GM23338 (cell line): ENCODE results near the gene TRAPPC12. TPM values are rescaled to one million over a fixed set of nuclear protein-coding genes. Genes with fewer than 3 reads are reported as not detected.

Experiments
- ATAC-seq: fragments of 200-7000 bp; cut with Tn5 transposase; 3 replicates; pipeline ENCODE4 v1.9.1; 2020
- DNase-seq: peaks from one replicate; pipeline ENCODE4 v3.0.0-alpha.2; 2015; ENCODE audit warnings: low spot score
- H2AFZ ChIP-seq: fragments of 200-600 bp; sonication (generic); 2 replicates; pipeline ENCODE4 v1.8.0; 2016; ENCODE audit warnings: antibody characterized with exemption, mild to moderate bottlenecking, moderate library complexity
- H3F3A ChIP-seq: fragments of 200-600 bp; sonication (generic); replicated peaks from 2 replicates; pipeline ENCODE4 v1.8.0; 2017; ENCODE audit warnings: antibody characterized with exemption, mixed run types, low read depth
- H3K27ac ChIP-seq: fragments of 200-600 bp; sonication (generic); 2 replicates; pipeline ENCODE4 v1.6.1; 2016; ENCODE audit warnings: low read depth
- H3K27me3 ChIP-seq: fragments of 200-600 bp; sonication (generic); 2 replicates; pipeline ENCODE4 v1.8.0; 2016; ENCODE audit warnings: mild to moderate bottlenecking, mixed run types, moderate library complexity; ENCODE audit not compliant: insufficient read depth
- H3K36me3 ChIP-seq: fragments of 200-600 bp; sonication (generic); 2 replicates; pipeline ENCODE4 v1.8.0; 2016; ENCODE audit warnings: mild to moderate bottlenecking; ENCODE audit not compliant: insufficient read depth
- H3K4me1 ChIP-seq: fragments of 200-600 bp; sonication (generic); 2 replicates; pipeline ENCODE4 v1.8.0; 2016; ENCODE audit warnings: mild to moderate bottlenecking, moderate library complexity; ENCODE audit not compliant: insufficient read depth
- H3K4me2 ChIP-seq: fragments of 200-600 bp; sonication (generic); 2 replicates; pipeline ENCODE4 v1.7.1; 2017; ENCODE audit warnings: mixed run types
- H3K4me3 ChIP-seq: fragments of 200-600 bp; sonication (generic); 2 replicates; pipeline ENCODE4 v1.6.1; 2016; ENCODE audit warnings: mixed run types
- H3K79me2 ChIP-seq: fragments of 200-600 bp; sonication (generic); replicated peaks from 2 replicates; pipeline ENCODE4 v1.8.0; 2017; ENCODE audit warnings: mild to moderate bottlenecking; ENCODE audit not compliant: insufficient read depth
- H3K9me2 ChIP-seq: fragments of 200-600 bp; sonication (generic); 2 replicates; pipeline ENCODE4 v1.8.0; 2017; ENCODE audit not compliant: insufficient read depth
- H4K20me1 ChIP-seq: fragments of 200-600 bp; sonication (generic); replicated peaks from 2 replicates; pipeline ENCODE4 v1.8.0; 2017; ENCODE audit warnings: mild to moderate bottlenecking; ENCODE audit not compliant: insufficient read depth
- H3K27ac Mint-ChIP-seq: 2 replicates; pipeline ENCODE4 v1.8.0; 2020; ENCODE audit warnings: inconsistent platforms, mild to moderate bottlenecking, moderate library complexity, mixed read lengths
- H3K27me3 Mint-ChIP-seq: 3 replicates; pipeline ENCODE4 v1.8.0; 2022; ENCODE audit warnings: low read depth, mild to moderate bottlenecking, moderate library complexity, mixed read lengths, inconsistent platforms; ENCODE audit not compliant: insufficient read depth, poor library complexity
- H3K36me3 Mint-ChIP-seq: 3 replicates; pipeline ENCODE4 v1.8.0; 2021; ENCODE audit warnings: low read depth, mild to moderate bottlenecking, inconsistent platforms, moderate library complexity, mixed read lengths
- H3K4me1 Mint-ChIP-seq: 3 replicates; pipeline ENCODE4 v1.8.0; 2020; ENCODE audit warnings: mild to moderate bottlenecking, inconsistent platforms, mixed read lengths
- H3K4me3 Mint-ChIP-seq: 3 replicates; pipeline ENCODE4 v1.8.0; 2021; ENCODE audit warnings: moderate library complexity, mild to moderate bottlenecking, inconsistent platforms, mixed read lengths
- H3K9me3 Mint-ChIP-seq: 3 replicates; pipeline ENCODE4 v1.8.0; 2020; ENCODE audit warnings: moderate library complexity, mild to moderate bottlenecking, inconsistent platforms, mixed read lengths
- CREB1 ChIP-seq: fragments of 250-450 bp; sonication (Bioruptor Pico); IDR thresholded peaks from 2 replicates; pipeline ENCODE4 v1.5.0; 2020; ENCODE audit warnings: low read depth, mild to moderate bottlenecking, moderate library complexity
- ETS1 ChIP-seq: IDR thresholded peaks from 2 replicates; pipeline ENCODE4 v1.6.1; 2016; ENCODE audit warnings: antibody characterized with exemption
- EZH2 ChIP-seq: fragments of 200-600 bp; sonication (generic); IDR thresholded peaks from one replicate; pipeline ENCODE4 v1.8.0; 2017; ENCODE audit warnings: antibody characterized with exemption, mild to moderate bottlenecking, low read depth; ENCODE audit not compliant: unreplicated experiment
- EZH2phosphoT487 ChIP-seq: fragments of 200-600 bp; sonication (generic); IDR thresholded peaks from one replicate; pipeline ENCODE4 v1.8.1; 2018; ENCODE audit warnings: antibody characterized with exemption; ENCODE audit not compliant: unreplicated experiment
- JUNB ChIP-seq: IDR thresholded peaks from one replicate; pipeline ENCODE4 v1.6.1; 2016; ENCODE audit warnings: antibody characterized with exemption; ENCODE audit not compliant: unreplicated experiment
- NANOG ChIP-seq: IDR thresholded peaks from 2 replicates; pipeline ENCODE4 v1.6.1; 2016; ENCODE audit warnings: antibody characterized with exemption, borderline replicate concordance
- POLR2AphosphoS5 ChIP-seq: IDR thresholded peaks from 2 replicates; pipeline ENCODE4 v1.6.1; 2016; ENCODE audit warnings: antibody characterized with exemption, low read depth
- REST ChIP-seq: IDR thresholded peaks from one replicate; pipeline ENCODE4 v1.6.1; 2018; ENCODE audit warnings: antibody characterized with exemption; ENCODE audit not compliant: unreplicated experiment
- STAT1 ChIP-seq: IDR thresholded peaks from one replicate; pipeline ENCODE4 v1.6.1; 2016; ENCODE audit warnings: antibody characterized with exemption; ENCODE audit not compliant: unreplicated experiment
- ZNF114 ChIP-seq: fragments of 250-450 bp; sonication (Bioruptor Pico); IDR thresholded peaks from 2 replicates; pipeline ENCODE4 v1.5.0; 2020; ENCODE audit warnings: mild to moderate bottlenecking, moderate library complexity
- ZNF331 ChIP-seq: fragments of 250-450 bp; sonication (Bioruptor Pico); IDR thresholded peaks from 2 replicates; pipeline ENCODE4 v1.5.0; 2020; ENCODE audit warnings: low read depth, mild to moderate bottlenecking, moderate library complexity
- ZNF462 ChIP-seq: fragments of 250-450 bp; sonication (Bioruptor Pico); IDR thresholded peaks from 2 replicates; pipeline ENCODE4 v1.5.0; 2020; ENCODE audit warnings: mild to moderate bottlenecking, moderate library complexity
- polyA plus RNA-seq: library from polyadenylated mRNA; unstranded; fragments of >200 nt; fragmentation: Nextera tagmentation; extraction: Ambion mirVana; gene quantifications from 2 replicates; pipeline ENCODE4 v1.2.1, GENCODE V29; 2016
- total RNA-seq: library from RNA; depleted of rRNA; stranded (reverse); fragments of >200 nt; shearing (Covaris generic); gene quantifications from 2 replicates; pipeline ENCODE4 v1.2.3, GENCODE V29; 2014
- TF ChIP-seq, protein P1 (sequence below), 2 experiments: fragments of 200-600 bp in 1 of 2; sonication (generic) in 1 of 2; conservative IDR thresholded peaks; 2 replicates each; pipeline versions ENCODE4 v1.5.1 to v1.6.1; 2016 to 2017; ENCODE audit warnings: antibody characterized with exemption in 2 of 2, low read depth in 2 of 2, mild to moderate bottlenecking in 2 of 2, moderate library complexity in 1 of 2

The TRAPPC12 gene
- total and polyA plus RNA-seq, 2 experiments from 2014 or later, result 48.9 to 57.7 TPM

DNA sequence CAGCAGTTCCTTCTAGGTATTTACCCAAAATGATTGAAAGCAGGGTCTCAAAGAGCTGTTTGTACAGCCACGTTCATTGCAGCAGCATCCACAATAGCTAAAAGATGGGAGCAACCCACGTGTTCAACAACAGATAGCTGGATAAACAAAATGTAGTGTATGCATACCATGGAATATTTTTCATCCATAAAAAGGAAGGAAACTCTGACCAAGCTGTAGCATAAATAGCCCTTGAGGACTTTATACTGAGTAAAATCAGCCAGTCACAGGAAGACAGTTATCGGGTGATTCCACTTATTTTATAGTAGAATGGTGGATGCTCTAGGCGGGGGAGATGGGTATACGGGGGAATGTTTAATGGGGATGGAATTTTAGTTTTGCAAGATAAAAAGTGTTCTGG, 7.5 kb downstream of the TRAPPC12 start:
- H3K27me3 Mint-ChIP-seq, result peaks cover 3% of the 10 kb centered on the region
- no peaks in the 10 kb centered on the region for H3F3A ChIP-seq
- H3K27ac ChIP-seq, result no peak overlapping the region
- no peaks in the 10 kb centered on the region for H3K4me1 ChIP-seq
- no peak overlapping the region for H2AFZ ChIP-seq
- ATAC-seq (no peak), DNase-seq (no peak)
- H3K36me3 ChIP-seq, result peaks cover 29% of the 10 kb centered on the region
- peaks cover 27% of the 10 kb centered on the region for H3K36me3 Mint-ChIP-seq
- H3K27me3 ChIP-seq, result no peaks in the 10 kb centered on the region
- H4K20me1 ChIP-seq, result peaks cover 16% of the 10 kb centered on the region; the same call in 1 of the 2 replicates
- no peaks in the 10 kb centered on the region for H3K9me3 Mint-ChIP-seq
- no peaks in the 10 kb centered on the region for H3K9me2 ChIP-seq
- no peak for TF ChIP-seq ZNF114 (CRISPR knock-in tag)
- TF ChIP-seq, protein P1, sequence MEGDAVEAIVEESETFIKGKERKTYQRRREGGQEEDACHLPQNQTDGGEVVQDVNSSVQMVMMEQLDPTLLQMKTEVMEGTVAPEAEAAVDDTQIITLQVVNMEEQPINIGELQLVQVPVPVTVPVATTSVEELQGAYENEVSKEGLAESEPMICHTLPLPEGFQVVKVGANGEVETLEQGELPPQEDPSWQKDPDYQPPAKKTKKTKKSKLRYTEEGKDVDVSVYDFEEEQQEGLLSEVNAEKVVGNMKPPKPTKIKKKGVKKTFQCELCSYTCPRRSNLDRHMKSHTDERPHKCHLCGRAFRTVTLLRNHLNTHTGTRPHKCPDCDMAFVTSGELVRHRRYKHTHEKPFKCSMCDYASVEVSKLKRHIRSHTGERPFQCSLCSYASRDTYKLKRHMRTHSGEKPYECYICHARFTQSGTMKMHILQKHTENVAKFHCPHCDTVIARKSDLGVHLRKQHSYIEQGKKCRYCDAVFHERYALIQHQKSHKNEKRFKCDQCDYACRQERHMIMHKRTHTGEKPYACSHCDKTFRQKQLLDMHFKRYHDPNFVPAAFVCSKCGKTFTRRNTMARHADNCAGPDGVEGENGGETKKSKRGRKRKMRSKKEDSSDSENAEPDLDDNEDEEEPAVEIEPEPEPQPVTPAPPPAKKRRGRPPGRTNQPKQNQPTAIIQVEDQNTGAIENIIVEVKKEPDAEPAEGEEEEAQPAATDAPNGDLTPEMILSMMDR (conservative IDR thresholded peaks at IDR 0.05; ENCODE audit: low read depth in 2 of 2), result no peak
- no peak for TF ChIP-seq POLR2AphosphoS5
- no peak for TF ChIP-seq ZNF462
- TF ChIP-seq EZH2, result no peak
- no peak for TF ChIP-seq CREB1
- no peak for TF ChIP-seq REST
- no peak for TF ChIP-seq EZH2phosphoT487
- no peak for TF ChIP-seq STAT1
- TF ChIP-seq NANOG, result no peak
- no peak for TF ChIP-seq JUNB
- no peak for TF ChIP-seq ZNF331 (CRISPR knock-in tag)
- no peak for TF ChIP-seq ETS1
- H3K79me2 ChIP-seq, result peaks cover 50% of the 10 kb centered on the region
- no peak overlapping the region for H3K4me3 Mint-ChIP-seq
- no peak overlapping the region for H3K27ac Mint-ChIP-seq
- no peak overlapping the region for H3K4me3 ChIP-seq
- H3K4me1 Mint-ChIP-seq, result no peaks in the 10 kb centered on the region
- H3K4me2 ChIP-seq, result no peak overlapping the region
